ENCODE results near the gene DGCR8. TPM values are rescaled to one million over a fixed set of nuclear protein-coding genes. Genes with fewer than 3 reads are reported as not detected.

DGCR8 gene
- total RNA-seq, 2 donors from 2014 or later = 8.3 to 12.1 TPM

DNA sequence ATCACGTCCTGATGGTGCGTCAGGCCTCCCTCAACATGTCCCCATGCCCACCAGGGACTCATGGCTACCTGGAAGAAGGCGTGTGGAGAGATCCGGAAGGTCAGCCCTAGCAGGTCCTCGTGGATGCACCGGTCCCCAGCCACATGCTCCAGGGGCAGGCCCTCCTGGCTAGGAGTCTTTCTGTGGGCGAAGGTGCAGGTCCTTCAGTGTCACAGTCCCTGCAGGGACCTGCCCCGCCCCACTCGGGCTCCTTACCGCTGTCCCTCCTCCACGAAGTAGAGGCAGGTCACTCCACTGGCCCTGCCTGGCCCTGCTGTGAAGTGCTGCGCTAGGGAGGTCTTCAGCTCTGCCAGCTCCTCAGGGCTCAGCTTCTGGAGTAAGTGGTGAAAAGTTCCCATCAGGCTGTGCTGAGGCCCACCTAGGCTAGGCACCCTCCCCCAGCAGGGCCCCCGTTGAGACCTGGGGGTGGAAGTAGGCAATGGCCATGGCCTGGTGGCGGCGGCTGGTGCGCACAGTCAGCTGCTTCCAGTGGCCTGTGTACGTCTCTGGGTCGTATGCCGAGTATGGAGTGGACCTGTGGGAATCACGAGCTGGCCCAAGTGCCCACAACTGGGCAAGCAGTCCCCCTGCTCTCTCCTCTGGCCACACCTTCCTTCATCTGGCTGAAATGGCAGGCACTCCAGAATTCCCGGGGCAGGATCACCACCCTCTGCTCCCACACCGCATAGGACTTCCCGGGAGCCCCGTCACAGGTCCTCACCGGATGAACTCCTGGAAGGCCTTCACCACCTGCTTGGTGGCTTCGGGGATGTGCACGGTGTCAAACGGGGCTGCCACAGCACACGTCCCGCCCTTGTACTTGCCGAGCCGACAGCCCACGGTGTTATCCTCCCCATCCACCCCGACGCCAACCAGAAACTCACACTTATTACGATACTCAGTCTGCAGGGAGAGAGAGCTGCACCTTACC is 34.8 kb downstream of the DGCR8 start:
- no peak for DNase-seq (ENCODE audit: low spot score)
- Histone ChIP-seq H3K27ac (no peak overlapping the region), H3K36me3 (peaks cover 63% of the 10 kb centered on the region), H3K4me3 (no peak overlapping the region), H3K4me1 (peaks cover 0 to 40% of the 10 kb centered on the region in 2 donors), H3K9me3 (no peaks in the 10 kb centered on the region), H3K27me3 (no peaks in the 10 kb centered on the region)
- TF ChIP-seq, protein P1, sequence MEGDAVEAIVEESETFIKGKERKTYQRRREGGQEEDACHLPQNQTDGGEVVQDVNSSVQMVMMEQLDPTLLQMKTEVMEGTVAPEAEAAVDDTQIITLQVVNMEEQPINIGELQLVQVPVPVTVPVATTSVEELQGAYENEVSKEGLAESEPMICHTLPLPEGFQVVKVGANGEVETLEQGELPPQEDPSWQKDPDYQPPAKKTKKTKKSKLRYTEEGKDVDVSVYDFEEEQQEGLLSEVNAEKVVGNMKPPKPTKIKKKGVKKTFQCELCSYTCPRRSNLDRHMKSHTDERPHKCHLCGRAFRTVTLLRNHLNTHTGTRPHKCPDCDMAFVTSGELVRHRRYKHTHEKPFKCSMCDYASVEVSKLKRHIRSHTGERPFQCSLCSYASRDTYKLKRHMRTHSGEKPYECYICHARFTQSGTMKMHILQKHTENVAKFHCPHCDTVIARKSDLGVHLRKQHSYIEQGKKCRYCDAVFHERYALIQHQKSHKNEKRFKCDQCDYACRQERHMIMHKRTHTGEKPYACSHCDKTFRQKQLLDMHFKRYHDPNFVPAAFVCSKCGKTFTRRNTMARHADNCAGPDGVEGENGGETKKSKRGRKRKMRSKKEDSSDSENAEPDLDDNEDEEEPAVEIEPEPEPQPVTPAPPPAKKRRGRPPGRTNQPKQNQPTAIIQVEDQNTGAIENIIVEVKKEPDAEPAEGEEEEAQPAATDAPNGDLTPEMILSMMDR (IDR thresholded peaks at IDR 0.05) = no peak

- peaks cover 0 to 49% of the 10 kb centered on the region in 2 donors for H3K4me1 ChIP-seq
- H3K9me3 ChIP-seq = no peaks in the 10 kb centered on the region
- TF ChIP-seq, protein P1 (IDR thresholded peaks at IDR 0.05) = no peak
- H3K27me3 ChIP-seq = no peaks in the 10 kb centered on the region
- H3K4me3 ChIP-seq = peak within 1 kb of the TSS; percentile 91
- H3K36me3 ChIP-seq = peaks cover 60% of the 10 kb centered on the region
- DNase-seq (ENCODE audit: low spot score) = no peak
- peak within 1 kb of the TSS; percentile 88 to 93 for H3K27ac ChIP-seq
Measured at GRCh38 chr22:20115691-20116375, 35.8 kb downstream of the DGCR8 start, which contains the start of gene RANBP1. Gene RANBP1, plus strand, starts transcription at chr22:20116104. Its CDS starts 81 bp downstream, at chr22:20116185.

DNA sequence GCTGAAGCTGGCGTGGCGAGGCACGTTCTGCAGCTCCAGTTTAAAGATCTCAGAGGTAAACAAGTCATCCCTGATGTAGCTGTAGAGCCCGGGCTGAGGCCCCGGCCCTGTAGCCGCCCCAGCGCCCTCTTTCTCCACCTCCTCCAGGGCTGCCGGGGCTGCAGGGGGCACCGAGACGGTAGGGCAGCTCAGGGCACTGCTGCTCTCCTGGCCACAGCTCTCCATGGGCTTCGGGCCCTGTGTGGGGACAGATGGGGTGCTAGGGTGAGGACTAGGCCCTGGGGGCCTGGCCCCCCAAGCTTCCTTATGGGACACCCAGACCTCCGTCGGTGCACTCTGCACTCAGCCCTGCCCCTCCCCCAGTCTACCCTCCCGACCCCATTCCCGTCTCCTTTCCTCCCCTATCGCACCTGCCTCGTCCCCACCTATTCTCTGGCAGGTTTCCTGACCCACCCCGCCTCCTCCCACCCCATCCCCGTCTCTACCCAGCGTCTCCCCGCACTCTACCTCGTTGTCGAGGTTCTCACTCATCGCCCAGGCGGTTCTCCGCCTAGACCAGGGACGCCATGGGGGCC is 36.4 kb downstream of the DGCR8 start:
- Histone ChIP-seq H3K4me1 (peaks cover 0 to 49% of the 10 kb centered on the region in 2 donors), H3K27me3 (no peaks in the 10 kb centered on the region), H3K4me3 (peak overlapping the region; percentile 91), H3K27ac (peak overlapping the region; percentile 88 to 93), H3K36me3 (peaks cover 54% of the 10 kb centered on the region), H3K9me3 (no peaks in the 10 kb centered on the region)
- no peak for DNase-seq (ENCODE audit: low spot score)
- TF ChIP-seq, protein P1 (IDR thresholded peaks at IDR 0.05) = no peak

DNA sequence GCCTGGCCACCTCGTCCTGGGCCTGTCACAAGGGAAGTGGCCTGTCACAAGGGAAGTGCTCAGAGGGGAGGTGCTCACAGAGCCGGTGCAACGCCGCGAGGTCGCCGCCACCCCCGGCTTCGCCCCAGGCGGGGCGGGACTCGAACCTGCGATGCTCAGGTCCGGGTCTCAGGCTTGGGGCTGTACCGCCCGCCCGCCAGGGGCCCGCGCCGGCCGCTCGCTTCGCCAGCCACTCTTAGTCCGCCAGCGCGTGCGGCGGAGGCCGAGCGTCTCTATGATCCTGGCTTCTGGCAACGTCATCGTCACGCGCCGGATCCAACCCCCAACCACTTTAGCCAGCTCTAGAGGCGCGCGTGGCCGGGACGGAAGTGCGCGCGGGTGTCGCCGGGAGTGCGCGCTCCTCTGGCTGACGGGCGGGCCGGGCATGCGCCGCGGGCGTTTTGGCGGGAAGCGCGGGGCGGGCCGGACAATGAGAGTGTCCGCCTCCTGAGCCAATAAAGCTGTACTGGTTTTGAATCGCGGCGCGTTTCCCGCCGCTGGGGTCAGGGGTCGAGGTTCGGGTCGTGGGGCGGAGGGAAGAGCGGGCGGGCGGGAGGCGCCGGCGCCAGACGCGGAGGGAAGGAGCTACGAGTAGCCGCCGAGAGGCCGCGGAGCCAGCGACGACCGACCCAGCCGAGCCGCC is 37.1 kb downstream of the DGCR8 start, which contains the start of gene TRMT2A:
TSS of gene TRMT2A (minus strand) at position 276 of the 682 bp plus-strand sequence. CDS start 320 bp downstream, outside the sequence.
- H3K4me3 ChIP-seq = peak within 1 kb of the TSS; percentile 91
- peak; percentile 98 for DNase-seq (ENCODE audit: low spot score)
- no peaks in the 10 kb centered on the region for H3K9me3 ChIP-seq
- no peaks in the 10 kb centered on the region for H3K27me3 ChIP-seq
- H3K4me1 ChIP-seq = peaks cover 0 to 49% of the 10 kb centered on the region in 2 donors
- peaks cover 51% of the 10 kb centered on the region for H3K36me3 ChIP-seq
- TF ChIP-seq, protein P1 (IDR thresholded peaks at IDR 0.05) = no peak
- H3K27ac ChIP-seq = peak within 1 kb of the TSS; percentile 88 to 93

All from right atrium auricular region (tissue), 2 donors.